ENCODE data around the gene ACSL1. TPM values are rescaled to one million over a fixed set of nuclear protein-coding genes. Genes with fewer than 3 reads are reported as not detected.

Gene ACSL1
- total and polyA plus RNA-seq, 2 of the 8 experiments (the other 6 are each of a cell fraction or from before 2014, with no cell fraction given): 2.3 to 8.7 TPM

GRCh38 chr4:184752496-184753275, 73.1 kb downstream of the ACSL1 start:
- Histone ChIP-seq H3K9me3 (ENCODE audit: insufficient read depth in 2 of 2, low read depth in 1 of 2, low read length in 1 of 2) (no peaks in the 10 kb centered on the region), H3K27ac (ENCODE audit: low read depth, low read length) (no peak overlapping the region), H2BK15ac (ENCODE audit: low read length) (no peak overlapping the region), H4K91ac (replicated peaks; ENCODE audit: insufficient read length, low read length) (no peak overlapping the region), H3K4me3 (ENCODE audit: extremely low read depth in 1 of 4, insufficient read depth in 2 of 4, low read depth in 3 of 4, low read length in 4 of 4) (no peak overlapping the region), H3K23ac (ENCODE audit: insufficient read length) (no peak overlapping the region), H4K20me1 (replicated peaks in 1 of 2; ENCODE audit: control insufficient read depth in 1 of 2, insufficient read depth in 2 of 2, low read length in 2 of 2) (no peaks in the 10 kb centered on the region), H3K18ac (ENCODE audit: extremely low read depth, low read length) (no peak overlapping the region), H3K23me2 (ENCODE audit: low read depth, low read length) (no peaks in the 10 kb centered on the region), H2BK20ac (ENCODE audit: low read length) (no peak overlapping the region), H2BK5ac (ENCODE audit: low read depth, low read length) (no peak overlapping the region), H3K9ac (replicated peaks in 1 of 4; ENCODE audit: extremely low read depth in 1 of 4, low read depth in 3 of 4, low read length in 3 of 4) (no peak overlapping the region), H3K27me3 (replicated peaks in 1 of 4; ENCODE audit: control insufficient read depth in 3 of 4, extremely low read depth in 1 of 4, insufficient read depth in 3 of 4, low read length in 3 of 4) (peaks cover 0 to 1% (median 0%) of the 10 kb centered on the region in 4 experiments; a peak in 3 of 7 replicates), H2BK12ac (ENCODE audit: low read depth, low read length) (no peak overlapping the region), H3K79me2 (ENCODE audit: control insufficient read depth in 1 of 2, insufficient read depth in 2 of 2, low read length in 2 of 2) (no peaks in the 10 kb centered on the region), H3K4me2 (ENCODE audit: insufficient read depth in 1 of 2, low read depth in 2 of 2, low read length in 2 of 2) (no peak overlapping the region), H3K36me3 (ENCODE audit: control insufficient read depth in 2 of 4, insufficient read depth in 4 of 4, low read length in 3 of 4) (no peaks in the 10 kb centered on the region), H3K4me1 (replicated peaks in 1 of 4; ENCODE audit: control insufficient read depth in 3 of 4, insufficient read depth in 4 of 4, low read length in 3 of 4) (peaks cover 4 to 6% (median 5%) of the 10 kb centered on the region in 4 experiments), H3K14ac (ENCODE audit: insufficient read length) (no peak overlapping the region), H2AK5ac (ENCODE audit: low read depth, low read length) (no peak overlapping the region), H3K79me1 (ENCODE audit: low read depth, low read length) (no peaks in the 10 kb centered on the region), H4K8ac (ENCODE audit: extremely low read depth, insufficient read depth, low read length) (no peak overlapping the region), H4K5ac (ENCODE audit: insufficient read length, low read depth, low read length) (no peak overlapping the region), H3K56ac (replicated peaks; ENCODE audit: insufficient read length, low read depth, low read length) (no peak overlapping the region), H2AFZ (ENCODE audit: low read length) (no peak overlapping the region), H3K4ac (replicated peaks; ENCODE audit: insufficient read length, low read depth, low read length) (no peak overlapping the region), H2BK120ac (replicated peaks; ENCODE audit: low read depth, low read length) (no peak overlapping the region)
- no peak for FAIRE-seq
- POLR2A ChIA-PET (ENCODE audit: partially characterized antibody): interaction anchor here (1.0 kb wide), 1 partner anchor 19 kb away, joined by 4 read pairs; the partner anchor contains the start of gene CENPU
- no peak for TF ChIP-seq BRCA1 (IDR thresholded peaks at IDR 0.05; ENCODE audit: low read depth, low read length)
- DNase-seq (ENCODE audit: low read depth in 1 of 2, low spot score in 2 of 2): no peak
- WGBS, 2 experiments (ENCODE audit: extremely low coverage in 1 of 2, insufficient coverage in 1 of 2, insufficient read length in 1 of 2, insufficient replicate concordance in 2 of 2, low coverage in 1 of 2, low lambda C conversion rate in 2 of 2, missing lambda C conversion rate in 1 of 2): 80% methylated on average over 9 of the region's 9 CpGs; no CpG with 5 or more reads in 1 of the 2 experiments
- CTCF ChIA-PET (ENCODE audit: partially characterized antibody): interaction anchor here (0.6 to 1.9 kb wide), 5 partner anchors 56 to 766 kb away, joined by 3 to 4 read pairs (median 3); no protein-coding TSS in a partner anchor

Measured in H1 (cell line).